Mesenchymal stem cell (in vitro differentiated cells and primary cell): ENCODE measurements around the gene FGF19.

Source experiments
- DNase-seq: peaks from one replicate; pipeline ENCODE4 v3.0.0-alpha.2; 2013
- H2AFZ ChIP-seq: one replicate; pipeline ENCODE4 v1.6.1; 2013; ENCODE audit warnings: low read depth, mild to moderate bottlenecking, control low read depth, inconsistent platforms, low read length, moderate library complexity
- H2AK5ac ChIP-seq: 2 replicates; pipeline ENCODE4 v1.6.1; 2013; ENCODE audit warnings: low read length, moderate library complexity, mild to moderate bottlenecking, inconsistent platforms; ENCODE audit not compliant: severe bottlenecking
- H2BK120ac ChIP-seq: one replicate; pipeline ENCODE4 v1.6.1; 2013; ENCODE audit warnings: low read depth, mild to moderate bottlenecking, inconsistent platforms, low read length, moderate library complexity
- H2BK12ac ChIP-seq, 2 experiments: one replicate each; pipeline ENCODE4 v1.6.1; 2013; ENCODE audit warnings: inconsistent platforms in 2 of 2, low read length in 2 of 2, mild to moderate bottlenecking in 2 of 2, moderate library complexity in 2 of 2, control low read depth in 1 of 2
- H2BK15ac ChIP-seq: one replicate; pipeline ENCODE4 v1.6.1; 2013; ENCODE audit warnings: mild to moderate bottlenecking, low read depth, inconsistent platforms; ENCODE audit not compliant: poor library complexity, severe bottlenecking
- H2BK5ac ChIP-seq: 2 replicates; pipeline ENCODE4 v1.6.1; 2013; ENCODE audit warnings: low read depth, mild to moderate bottlenecking, low read length, control low read depth, inconsistent platforms; ENCODE audit not compliant: poor library complexity, severe bottlenecking
- H3K14ac ChIP-seq, 2 experiments: one replicate each; pipeline ENCODE4 v1.6.1; 2013; ENCODE audit warnings: inconsistent platforms in 2 of 2, low read length in 2 of 2, control low read depth in 1 of 2, mild to moderate bottlenecking in 1 of 2, moderate library complexity in 1 of 2
- H3K18ac ChIP-seq, 2 experiments: one replicate each; pipeline ENCODE4 v1.6.1; 2013; ENCODE audit warnings: inconsistent platforms in 2 of 2, low read length in 2 of 2, control low read depth in 1 of 2, low read depth in 1 of 2, mild to moderate bottlenecking in 1 of 2
- H3K23ac ChIP-seq, 2 experiments: one replicate each; pipeline ENCODE4 v1.6.1; 2013; ENCODE audit warnings: inconsistent platforms in 2 of 2, low read length in 2 of 2, mild to moderate bottlenecking in 2 of 2, moderate library complexity in 2 of 2, control low read depth in 1 of 2
- H3K27ac ChIP-seq: 2 replicates; pipeline ENCODE4 v1.5.1; 2013; ENCODE audit warnings: mild to moderate bottlenecking, moderate library complexity, low read length, control low read depth, inconsistent platforms; ENCODE audit not compliant: poor library complexity, severe bottlenecking
- H3K27me3 ChIP-seq, 2 experiments: 2 replicates each; pipeline versions ENCODE4 v1.6.1 to v1.7.0; 2013; ENCODE audit warnings: low read length in 2 of 2, mild to moderate bottlenecking in 2 of 2, moderate library complexity in 2 of 2, control low read depth in 1 of 2, inconsistent platforms in 1 of 2; ENCODE audit not compliant: control insufficient read depth in 1 of 2, insufficient read depth in 1 of 2
- H3K36me3 ChIP-seq, 2 experiments: 2 replicates each; pipeline versions ENCODE4 v1.6.1 to v1.7.0; 2013; ENCODE audit warnings: low read length in 2 of 2, control low read depth in 1 of 2, inconsistent platforms in 1 of 2, low read depth in 1 of 2, mild to moderate bottlenecking in 1 of 2; ENCODE audit not compliant: insufficient read depth in 2 of 2, control insufficient read depth in 1 of 2
- H3K4ac ChIP-seq, 2 experiments: one replicate each; pipeline ENCODE4 v1.6.1; 2013; ENCODE audit warnings: inconsistent platforms in 2 of 2, low read length in 2 of 2, mild to moderate bottlenecking in 2 of 2, moderate library complexity in 2 of 2, control low read depth in 1 of 2, low read depth in 1 of 2
- H3K4me1 ChIP-seq: 2 replicates; pipeline ENCODE4 v1.6.1; 2013; ENCODE audit warnings: low read depth, low read length, control low read depth; ENCODE audit not compliant: control insufficient read depth, insufficient read depth
- H3K4me2 ChIP-seq: 2 replicates; pipeline ENCODE4 v1.6.1; 2013; ENCODE audit warnings: low read length, mild to moderate bottlenecking, inconsistent platforms; ENCODE audit not compliant: poor library complexity, severe bottlenecking
- H3K4me3 ChIP-seq, 2 experiments: 2 replicates each; pipeline versions ENCODE4 v1.5.1 to v1.7.0; 2013; ENCODE audit warnings: low read length in 2 of 2, mild to moderate bottlenecking in 2 of 2, control low read depth in 1 of 2, low read depth in 1 of 2; ENCODE audit not compliant: insufficient read depth in 1 of 2
- H3K79me1 ChIP-seq: replicated peaks from 2 replicates; pipeline ENCODE4 v1.6.1; 2013; ENCODE audit warnings: mild to moderate bottlenecking, control low read depth, low read length, inconsistent platforms; ENCODE audit not compliant: poor library complexity, severe bottlenecking
- H3K9ac ChIP-seq: 2 replicates; pipeline ENCODE4 v1.7.0; 2013; ENCODE audit warnings: mild to moderate bottlenecking, low read length, moderate library complexity
- H3K9me3 ChIP-seq: 2 replicates; pipeline ENCODE4 v1.7.0; 2013; ENCODE audit warnings: mild to moderate bottlenecking, low read length; ENCODE audit not compliant: control insufficient read depth
- H4K8ac ChIP-seq: one replicate; pipeline ENCODE4 v1.6.1; 2013; ENCODE audit warnings: inconsistent platforms, mild to moderate bottlenecking, low read length, moderate library complexity
- H4K91ac ChIP-seq: one replicate; pipeline ENCODE4 v1.6.1; 2013; ENCODE audit warnings: mild to moderate bottlenecking, low read length, inconsistent platforms
- WGBS: methylation state at CpG from one replicate; pipeline ENCODE4 v1.1.7; 2013; ENCODE audit warnings: mixed read lengths; 5-methylcytosine and 5-hydroxymethylcytosine counted together

The FGF19 gene

DNA sequence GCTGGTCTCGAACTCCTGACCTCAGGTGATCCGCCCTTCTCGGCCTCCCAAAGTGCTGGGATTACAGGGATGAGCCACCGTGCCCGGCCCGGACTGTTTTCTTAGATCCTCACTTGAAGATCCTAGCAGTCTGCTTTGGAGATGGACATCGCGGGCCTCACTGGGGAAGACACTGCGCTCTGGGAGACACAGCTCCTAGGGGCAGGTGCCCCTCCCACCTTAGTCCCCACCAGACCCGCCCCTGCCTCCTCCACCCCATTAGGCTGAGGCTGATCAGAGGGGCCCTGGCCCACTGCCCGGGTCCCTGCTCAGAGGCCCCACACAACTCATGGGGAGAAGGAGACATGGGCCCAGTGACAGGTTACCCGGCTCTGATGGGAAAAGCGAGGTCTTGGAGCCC lies 17.4 kb downstream of the FGF19 start:
- Histone ChIP-seq H3K4me3 (no peak overlapping the region), H2BK120ac (no peak overlapping the region), H2BK5ac (no peak overlapping the region), H3K4me2 (no peak overlapping the region), H3K18ac (no peak overlapping the region), H3K14ac (no peak overlapping the region), H4K91ac (no peak overlapping the region), H3K9ac (no peak overlapping the region), H4K8ac (no peak overlapping the region), H2BK15ac (no peak overlapping the region), H3K23ac (no peak overlapping the region), H3K79me1 (no peaks in the 10 kb centered on the region), H2AK5ac (no peak overlapping the region), H3K9me3 (no peaks in the 10 kb centered on the region), H3K36me3 (no peaks in the 10 kb centered on the region), H3K4ac (no peak overlapping the region), H3K27me3 (peaks cover 18 to 32% of the 10 kb centered on the region in 2 experiments), H2AFZ (no peak overlapping the region), H3K27ac (no peak overlapping the region), H2BK12ac (peak overlapping the region in 1 of 2 experiments; percentile 15), H3K4me1 (peaks cover 5% of the 10 kb centered on the region)
- WGBS: 79% methylated on average over 13 of the region's 13 CpGs
- no peak for DNase-seq

DNA sequence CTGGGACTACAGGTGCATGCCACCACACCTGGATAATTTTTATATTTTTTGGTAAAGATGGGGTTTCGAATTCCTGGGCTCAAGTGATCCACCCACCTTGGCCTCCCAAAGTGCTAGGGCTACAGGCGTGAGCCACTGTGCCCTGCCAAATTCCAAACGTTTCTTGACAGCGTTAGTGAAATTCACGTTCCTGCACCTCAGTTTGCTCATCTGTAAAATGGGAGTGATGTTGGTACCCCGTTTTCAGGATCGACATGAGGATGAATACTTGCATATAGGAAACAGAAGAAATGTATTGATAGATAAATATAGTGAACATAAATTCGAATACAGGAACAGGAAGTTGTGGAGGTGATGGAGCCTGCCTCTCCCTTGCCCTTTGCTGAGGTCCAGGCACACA lies 18.5 kb downstream of the FGF19 start:
- no peak overlapping the region for H3K14ac ChIP-seq
- no peak overlapping the region for H4K8ac ChIP-seq
- no peak overlapping the region for H3K9ac ChIP-seq
- no peak overlapping the region for H2BK120ac ChIP-seq
- H2AK5ac ChIP-seq: no peak overlapping the region
- H3K18ac ChIP-seq: no peak overlapping the region
- H3K36me3 ChIP-seq: no peaks in the 10 kb centered on the region
- peaks cover 18 to 28% of the 10 kb centered on the region in 2 experiments for H3K27me3 ChIP-seq
- H3K23ac ChIP-seq: no peak overlapping the region
- no peak overlapping the region for H2BK15ac ChIP-seq
- no peak overlapping the region for H2BK12ac ChIP-seq
- no peaks in the 10 kb centered on the region for H3K79me1 ChIP-seq
- H3K4ac ChIP-seq: no peak overlapping the region
- H4K91ac ChIP-seq: no peak overlapping the region
- H2BK5ac ChIP-seq: no peak overlapping the region
- no peaks in the 10 kb centered on the region for H3K9me3 ChIP-seq
- H3K4me2 ChIP-seq: no peak overlapping the region
- DNase-seq: no peak
- no peak overlapping the region for H3K4me3 ChIP-seq
- H2AFZ ChIP-seq: no peak overlapping the region
- no peak overlapping the region for H3K27ac ChIP-seq
- 65% methylated on average over 8 of the region's 8 CpGs for WGBS
- peaks cover 5% of the 10 kb centered on the region for H3K4me1 ChIP-seq

DNA sequence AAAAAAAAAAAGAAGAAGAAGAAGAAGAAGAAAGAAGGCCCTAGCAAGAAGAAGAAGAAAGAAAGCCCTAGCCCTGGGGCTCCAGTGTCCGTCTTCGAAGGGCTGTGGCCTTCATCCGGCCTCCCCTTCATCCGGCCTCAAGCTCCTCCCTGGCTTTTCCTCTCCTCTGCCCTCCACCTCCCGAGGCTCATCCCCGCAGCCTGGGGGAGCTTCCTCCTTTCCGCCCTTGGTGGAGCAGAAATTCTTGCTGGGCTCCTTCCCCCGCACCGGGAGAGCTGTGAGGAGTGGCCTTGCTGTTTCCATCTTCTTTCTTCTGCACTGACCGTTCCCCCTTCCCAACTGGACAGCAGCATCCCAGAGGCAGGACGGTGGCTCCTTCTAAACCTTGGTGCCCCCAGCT lies 19.2 kb downstream of the FGF19 start:
- no peak overlapping the region for H3K23ac ChIP-seq
- no peaks in the 10 kb centered on the region for H3K79me1 ChIP-seq
- peaks cover 18 to 28% of the 10 kb centered on the region in 2 experiments for H3K27me3 ChIP-seq
- H2BK12ac ChIP-seq: no peak overlapping the region
- H3K4me2 ChIP-seq: no peak overlapping the region
- H3K27ac ChIP-seq: no peak overlapping the region
- H3K9me3 ChIP-seq: no peaks in the 10 kb centered on the region
- 83% methylated on average over 10 of the region's 11 CpGs for WGBS
- H3K18ac ChIP-seq: no peak overlapping the region
- DNase-seq: no peak
- H3K36me3 ChIP-seq: no peaks in the 10 kb centered on the region
- no peak overlapping the region for H2AK5ac ChIP-seq
- peaks cover 5% of the 10 kb centered on the region for H3K4me1 ChIP-seq
- no peak overlapping the region for H4K8ac ChIP-seq
- no peak overlapping the region for H2AFZ ChIP-seq
- no peak overlapping the region for H2BK120ac ChIP-seq
- H3K9ac ChIP-seq: no peak overlapping the region
- no peak overlapping the region for H3K4ac ChIP-seq
- H3K14ac ChIP-seq: no peak overlapping the region
- no peak overlapping the region for H3K4me3 ChIP-seq
- no peak overlapping the region for H4K91ac ChIP-seq
- no peak overlapping the region for H2BK15ac ChIP-seq
- H2BK5ac ChIP-seq: no peak overlapping the region

GRCh38 chr11:69683764-69684333 lies 20.0 kb downstream of the FGF19 start:
- WGBS: 58% methylated on average over 9 of the region's 9 CpGs
- no peak overlapping the region for H4K8ac ChIP-seq

More at GRCh38 chr11:69683764-69684333, 20.0 kb downstream of the FGF19 start:
- H2AFZ ChIP-seq: no peak overlapping the region
- H3K9ac ChIP-seq: no peak overlapping the region
- no peak overlapping the region for H2BK15ac ChIP-seq
- H2BK12ac ChIP-seq: no peak overlapping the region
- no peak overlapping the region for H3K4ac ChIP-seq
- H2BK5ac ChIP-seq: no peak overlapping the region
- DNase-seq: no peak
- no peak overlapping the region for H3K18ac ChIP-seq
- no peak overlapping the region for H2BK120ac ChIP-seq
- H3K4me1 ChIP-seq: peaks cover 5% of the 10 kb centered on the region
- no peak overlapping the region for H3K23ac ChIP-seq
- no peak overlapping the region for H2AK5ac ChIP-seq
- no peaks in the 10 kb centered on the region for H3K79me1 ChIP-seq
- H4K91ac ChIP-seq: no peak overlapping the region
- no peak overlapping the region for H3K14ac ChIP-seq
- no peak overlapping the region for H3K4me2 ChIP-seq
- no peaks in the 10 kb centered on the region for H3K36me3 ChIP-seq
- no peak overlapping the region for H3K27ac ChIP-seq
- no peak overlapping the region for H3K4me3 ChIP-seq
- H3K9me3 ChIP-seq: no peaks in the 10 kb centered on the region
- peaks cover 18 to 27% of the 10 kb centered on the region in 2 experiments for H3K27me3 ChIP-seq
